ENCODE results near the gene SUGP1. TPM values are rescaled to one million over a fixed set of nuclear protein-coding genes. Genes with fewer than 3 reads are reported as not detected.
A peak's percentile ranks its signal among the peaks of the same experiment; 100 is the strongest.

Gene SUGP1, protein sequence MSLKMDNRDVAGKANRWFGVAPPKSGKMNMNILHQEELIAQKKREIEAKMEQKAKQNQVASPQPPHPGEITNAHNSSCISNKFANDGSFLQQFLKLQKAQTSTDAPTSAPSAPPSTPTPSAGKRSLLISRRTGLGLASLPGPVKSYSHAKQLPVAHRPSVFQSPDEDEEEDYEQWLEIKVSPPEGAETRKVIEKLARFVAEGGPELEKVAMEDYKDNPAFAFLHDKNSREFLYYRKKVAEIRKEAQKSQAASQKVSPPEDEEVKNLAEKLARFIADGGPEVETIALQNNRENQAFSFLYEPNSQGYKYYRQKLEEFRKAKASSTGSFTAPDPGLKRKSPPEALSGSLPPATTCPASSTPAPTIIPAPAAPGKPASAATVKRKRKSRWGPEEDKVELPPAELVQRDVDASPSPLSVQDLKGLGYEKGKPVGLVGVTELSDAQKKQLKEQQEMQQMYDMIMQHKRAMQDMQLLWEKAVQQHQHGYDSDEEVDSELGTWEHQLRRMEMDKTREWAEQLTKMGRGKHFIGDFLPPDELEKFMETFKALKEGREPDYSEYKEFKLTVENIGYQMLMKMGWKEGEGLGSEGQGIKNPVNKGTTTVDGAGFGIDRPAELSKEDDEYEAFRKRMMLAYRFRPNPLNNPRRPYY
- polyA plus RNA-seq (2013, experiment 1 of 2) = 34.6 TPM
- polyA plus RNA-seq (2013, experiment 2 of 2) = 35.8 TPM

DNA sequence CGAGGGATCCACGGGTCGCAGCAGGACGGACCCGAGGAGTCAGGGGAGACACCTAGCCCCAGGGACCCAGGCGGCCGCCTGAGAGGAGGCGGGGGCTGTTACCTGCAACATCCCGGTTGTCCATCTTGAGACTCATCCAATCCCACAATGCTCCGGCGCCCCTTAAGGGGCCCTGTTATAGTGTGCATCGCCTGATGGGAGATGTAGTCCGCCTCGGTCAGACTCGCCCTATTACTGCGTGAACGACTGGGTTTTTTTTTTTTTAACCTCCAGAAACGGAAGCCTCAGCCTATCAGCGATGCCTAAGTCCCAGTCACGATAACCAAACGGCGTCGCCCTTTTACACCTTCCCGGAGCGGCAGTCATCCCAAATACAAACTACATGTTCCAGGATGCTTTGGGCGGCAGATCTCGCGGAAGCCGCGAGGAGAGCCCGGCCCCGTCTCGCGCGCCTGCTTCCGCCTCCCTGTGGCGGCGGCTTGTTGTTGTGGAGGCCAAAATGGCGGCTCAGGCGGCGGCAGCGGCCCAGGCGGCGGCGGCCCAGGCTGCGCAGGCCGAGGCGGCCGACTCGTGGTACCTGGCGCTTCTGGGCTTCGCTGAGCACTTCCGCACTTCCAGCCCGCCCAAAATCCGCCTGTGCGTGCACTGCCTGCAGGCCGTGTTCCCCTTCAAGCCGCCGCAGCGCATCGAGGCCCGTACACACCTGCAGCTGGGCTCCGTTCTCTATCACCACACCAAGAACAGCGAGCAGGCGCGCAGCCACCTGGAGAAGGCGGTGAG is at the start of gene SUGP1, which contains the start of gene MAU2:
TSS of gene SUGP1 (minus strand) at position 149 of the 780 bp plus-strand sequence. CDS start at position 136, 13 bp downstream.
TSS of gene MAU2 (plus strand) at position 469 of the 780 bp plus-strand sequence. CDS start at position 500, 31 bp downstream.
- H3K36me3 ChIP-seq (ENCODE audit: insufficient read depth, low read length) = peaks cover 34% of the 10 kb centered on the region
- under 1% methylated on average over 67 of the region's 67 CpGs for WGBS

DNA sequence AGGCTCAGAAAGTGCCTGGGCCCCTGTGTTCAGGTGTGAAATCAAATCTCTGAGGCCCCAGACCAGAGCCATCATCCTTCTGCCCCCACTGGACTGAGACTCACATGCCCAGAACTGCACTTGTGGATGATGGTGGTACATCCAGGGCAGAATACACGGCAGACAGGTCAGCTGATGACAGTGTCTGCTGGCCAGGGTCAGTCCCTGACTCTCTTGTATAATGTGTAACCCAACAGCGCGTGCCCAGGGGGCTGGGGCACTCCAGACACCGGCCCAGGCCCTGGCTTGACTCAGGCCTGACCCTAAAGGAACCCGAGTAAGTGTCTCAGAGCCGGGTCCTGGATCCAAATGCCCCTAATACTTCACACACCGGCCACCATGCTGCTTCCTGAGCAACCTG is 47.8 kb upstream of the SUGP1 start:
- no peaks in the 10 kb centered on the region for H3K36me3 ChIP-seq (ENCODE audit: insufficient read depth, low read length)
- H3K27me3 ChIP-seq (ENCODE audit: insufficient read depth, low read length) = no peaks in the 10 kb centered on the region
- H3K9ac ChIP-seq (ENCODE audit: low read depth, low read length) = no peak overlapping the region
- no peak overlapping the region for H3K4me3 ChIP-seq (ENCODE audit: low read length)
- H3K4me1 ChIP-seq (ENCODE audit: insufficient read depth, low read length) = peaks cover 7% of the 10 kb centered on the region; the same call in 1 of the 2 replicates
- no peaks in the 10 kb centered on the region for H3K9me3 ChIP-seq (ENCODE audit: insufficient read depth, low read depth, low read length)
- WGBS = 95% methylated on average over 7 of the region's 7 CpGs
- H3K27ac ChIP-seq (ENCODE audit: low read depth, low read length) = no peak overlapping the region

More for the DNA sequence above, at the start of gene SUGP1, which contains the start of gene MAU2:
- Histone ChIP-seq H3K27me3 (ENCODE audit: insufficient read depth, low read length) (no peaks in the 10 kb centered on the region), H3K27ac (ENCODE audit: low read depth, low read length) (peak within 1 kb of the TSS; percentile 95), H3K9ac (ENCODE audit: low read depth, low read length) (peak within 1 kb of the TSS; percentile 97), H3K4me1 (ENCODE audit: insufficient read depth, low read length) (no peaks in the 10 kb centered on the region), H3K4me3 (ENCODE audit: low read length) (peak within 1 kb of the TSS; percentile 81), H3K9me3 (ENCODE audit: insufficient read depth, low read depth, low read length) (no peaks in the 10 kb centered on the region)

DNA sequence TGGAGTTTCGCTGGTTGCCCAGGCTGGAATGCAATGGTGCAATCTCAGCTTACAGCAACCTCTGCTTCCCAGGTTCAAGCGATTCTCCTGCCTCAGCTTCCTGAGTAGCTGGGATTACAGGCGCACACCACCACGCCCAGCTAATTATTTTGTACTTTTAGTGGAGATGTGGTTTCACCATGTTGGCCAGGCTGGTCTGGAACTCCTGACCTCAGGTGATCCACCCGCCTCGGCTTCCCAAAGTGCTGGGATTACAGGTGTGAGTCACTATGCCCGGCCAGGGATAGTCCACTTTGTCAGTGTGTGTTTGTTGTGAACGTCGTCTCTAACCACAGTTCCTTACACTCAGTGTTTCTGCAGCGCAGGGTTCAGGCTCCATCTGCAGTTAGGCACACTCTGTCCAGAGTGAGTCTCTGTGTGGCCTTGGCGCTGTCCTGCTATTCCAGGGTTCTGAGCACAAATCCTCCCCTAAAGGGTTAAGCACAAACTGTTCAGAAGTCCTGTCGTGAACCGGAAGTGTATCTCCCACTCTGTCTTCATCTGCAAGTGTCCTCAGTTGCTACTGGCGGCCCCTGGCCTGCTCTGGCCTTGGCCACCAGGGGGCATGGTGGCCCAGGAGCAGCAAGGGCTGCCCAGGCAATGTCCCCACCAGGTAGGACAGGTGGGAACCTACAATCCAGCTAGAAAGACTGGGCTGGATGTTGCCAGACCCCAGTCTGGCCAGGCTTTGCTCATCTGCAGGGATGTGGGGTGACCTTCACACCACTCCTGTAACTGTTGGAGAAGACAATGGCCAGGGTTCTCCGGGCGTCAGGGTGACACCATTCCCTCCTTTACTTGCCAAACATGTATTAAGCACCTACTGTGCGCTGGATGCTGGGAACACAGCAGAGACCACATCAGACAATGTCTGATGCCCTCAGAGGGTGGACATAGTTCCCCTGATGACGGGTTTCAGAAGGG is 46.4 kb upstream of the SUGP1 start:
- Histone ChIP-seq H3K36me3 (ENCODE audit: insufficient read depth, low read length) (no peaks in the 10 kb centered on the region), H3K9me3 (ENCODE audit: insufficient read depth, low read depth, low read length) (no peaks in the 10 kb centered on the region), H3K27ac (ENCODE audit: low read depth, low read length) (no peak overlapping the region), H3K9ac (ENCODE audit: low read depth, low read length) (no peak overlapping the region), H3K4me3 (ENCODE audit: low read length) (no peak overlapping the region), H3K4me1 (ENCODE audit: insufficient read depth, low read length) (peaks cover 7% of the 10 kb centered on the region; the same call in 1 of the 2 replicates), H3K27me3 (ENCODE audit: insufficient read depth, low read length) (no peaks in the 10 kb centered on the region)
- WGBS = 62% methylated on average over 18 of the region's 18 CpGs

DNA sequence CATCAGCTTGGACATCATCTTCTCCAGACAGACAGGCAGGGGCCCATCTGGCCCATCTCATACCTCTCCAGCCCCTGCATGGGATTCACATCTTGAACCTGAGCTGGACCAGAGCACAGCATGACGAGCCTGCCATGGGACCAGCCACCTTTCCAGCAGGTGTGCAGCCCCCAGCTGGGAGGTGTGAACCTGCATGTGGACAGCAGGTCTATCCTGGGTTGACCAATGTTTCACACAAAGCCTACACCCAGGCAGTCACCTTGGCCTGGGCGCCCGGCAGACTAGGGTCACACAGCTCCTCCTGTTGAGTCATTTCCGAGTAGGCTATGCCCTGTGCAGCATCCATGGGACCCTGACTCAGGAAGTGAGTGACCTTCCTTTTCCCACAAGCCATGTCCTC is 41.8 kb upstream of the SUGP1 start:
- no peak overlapping the region for H3K9ac ChIP-seq (ENCODE audit: low read depth, low read length)
- H3K27me3 ChIP-seq (ENCODE audit: insufficient read depth, low read length) = no peaks in the 10 kb centered on the region
- H3K9me3 ChIP-seq (ENCODE audit: insufficient read depth, low read depth, low read length) = no peaks in the 10 kb centered on the region
- H3K27ac ChIP-seq (ENCODE audit: low read depth, low read length) = no peak overlapping the region
- 96% methylated on average over 4 of the region's 4 CpGs for WGBS
- H3K4me3 ChIP-seq (ENCODE audit: low read length) = no peak overlapping the region
- H3K36me3 ChIP-seq (ENCODE audit: insufficient read depth, low read length) = 0 out of 2 replicates have a peak, but pooled peaks cover 5% of the 10 kb centered on the region
- peaks cover 7% of the 10 kb centered on the region; the same call in 1 of the 2 replicates for H3K4me1 ChIP-seq (ENCODE audit: insufficient read depth, low read length)

DNA sequence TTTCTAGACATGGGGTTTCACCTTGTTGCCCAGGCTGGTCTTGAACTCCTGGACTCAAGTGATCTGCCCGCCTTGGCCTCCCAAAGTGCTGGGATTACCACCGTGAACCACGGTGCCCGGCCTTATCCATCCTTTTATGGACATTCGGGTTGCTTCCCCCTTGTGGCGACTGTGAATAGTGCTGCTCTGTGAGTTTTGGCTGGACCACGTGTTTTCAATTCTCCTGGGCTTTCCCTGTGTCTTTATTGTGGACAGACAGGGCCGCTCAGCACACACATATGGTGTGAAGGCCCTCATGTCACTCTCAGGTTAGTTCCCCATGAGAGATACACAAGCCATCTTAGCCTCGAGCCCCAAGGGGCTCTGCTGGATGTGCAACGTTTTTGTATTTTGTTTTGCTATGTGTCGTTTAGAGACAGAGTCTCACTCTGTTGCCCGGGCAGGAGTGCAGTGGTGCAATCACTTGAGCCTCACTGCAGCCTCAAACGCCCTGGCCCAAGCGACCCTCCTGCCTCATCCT is 40.8 kb upstream of the SUGP1 start:
- H3K9me3 ChIP-seq (ENCODE audit: insufficient read depth, low read depth, low read length) = no peaks in the 10 kb centered on the region
- H3K4me3 ChIP-seq (ENCODE audit: low read length) = no peak overlapping the region
- no peak overlapping the region for H3K27ac ChIP-seq (ENCODE audit: low read depth, low read length)
- H3K36me3 ChIP-seq (ENCODE audit: insufficient read depth, low read length) = peaks cover 11% of the 10 kb centered on the region
- 47% methylated on average over 14 of the region's 14 CpGs for WGBS
- H3K27me3 ChIP-seq (ENCODE audit: insufficient read depth, low read length) = no peaks in the 10 kb centered on the region
- no peak overlapping the region for H3K9ac ChIP-seq (ENCODE audit: low read depth, low read length)
- peaks cover 4% of the 10 kb centered on the region; the same call in 1 of the 2 replicates for H3K4me1 ChIP-seq (ENCODE audit: insufficient read depth, low read length)

DNA sequence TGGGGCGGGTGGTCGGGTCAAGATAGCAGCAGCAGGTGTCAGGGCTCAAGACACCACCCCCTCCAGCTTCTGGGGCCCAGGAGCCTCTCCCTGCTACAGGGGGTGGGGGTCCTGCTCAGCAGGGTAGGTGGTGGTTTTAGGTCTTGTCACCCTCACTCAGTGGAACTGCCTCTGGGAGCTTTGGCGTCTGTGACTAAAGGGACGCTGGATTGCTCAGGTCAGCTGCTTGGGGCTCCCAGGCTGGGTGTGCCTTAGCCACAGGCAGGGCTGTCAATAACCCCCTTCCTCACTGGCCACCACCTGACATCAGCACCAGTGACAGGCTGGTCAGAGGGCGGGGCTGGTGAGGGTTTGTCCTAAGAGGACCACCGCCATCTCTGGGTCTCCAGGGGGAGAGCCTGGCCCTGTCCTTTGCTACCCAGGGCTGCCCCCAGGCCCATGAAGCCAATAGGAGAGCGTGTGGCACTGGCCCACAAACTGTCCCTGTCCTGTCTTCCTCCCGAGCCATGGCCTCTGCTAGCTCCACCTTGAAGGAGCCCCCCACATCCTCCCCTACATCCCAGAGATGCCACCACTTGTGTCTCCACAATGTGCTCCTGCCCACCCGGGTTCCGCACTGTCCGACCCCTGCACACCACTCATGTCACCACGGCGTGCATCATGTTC is 36.7 kb upstream of the SUGP1 start:
- WGBS = 91% methylated on average over 12 of the region's 13 CpGs
- peaks cover 52% of the 10 kb centered on the region for H3K36me3 ChIP-seq (ENCODE audit: insufficient read depth, low read length)

DNA sequence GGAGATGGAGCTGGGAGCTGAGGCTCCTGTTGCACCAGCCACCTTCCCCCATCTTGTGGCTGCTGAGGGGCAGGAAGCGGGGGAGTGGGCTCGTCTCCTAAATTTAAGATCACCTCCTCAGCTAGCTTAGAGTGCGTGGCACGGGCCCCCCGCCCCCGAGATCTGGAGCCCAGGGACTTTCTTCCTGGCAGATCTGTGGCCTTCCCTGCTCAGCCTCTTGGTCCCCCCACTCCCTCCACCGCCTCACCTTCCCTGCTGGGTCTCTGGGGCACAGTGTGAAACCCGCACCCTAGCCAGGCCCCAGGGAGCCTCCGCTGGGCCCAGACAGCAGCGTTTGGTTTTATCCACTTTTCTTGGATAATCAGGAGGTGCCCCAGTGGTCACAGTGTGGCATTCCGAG is 36.2 kb upstream of the SUGP1 start:
- no peaks in the 10 kb centered on the region for H3K9me3 ChIP-seq (ENCODE audit: insufficient read depth, low read depth, low read length)
- peaks cover 58% of the 10 kb centered on the region for H3K36me3 ChIP-seq (ENCODE audit: insufficient read depth, low read length)
- no peaks in the 10 kb centered on the region for H3K27me3 ChIP-seq (ENCODE audit: insufficient read depth, low read length)
- H3K27ac ChIP-seq (ENCODE audit: low read depth, low read length) = no peak overlapping the region
- H3K9ac ChIP-seq (ENCODE audit: low read depth, low read length) = no peak overlapping the region
- H3K4me3 ChIP-seq (ENCODE audit: low read length) = no peak overlapping the region
- no peaks in the 10 kb centered on the region for H3K4me1 ChIP-seq (ENCODE audit: insufficient read depth, low read length)
- WGBS = 97% methylated on average over 11 of the region's 11 CpGs

More for the DNA sequence above, 36.7 kb upstream of the SUGP1 start:
- Histone ChIP-seq H3K27me3 (ENCODE audit: insufficient read depth, low read length) (no peaks in the 10 kb centered on the region), H3K9ac (ENCODE audit: low read depth, low read length) (no peak overlapping the region), H3K4me3 (ENCODE audit: low read length) (no peak overlapping the region), H3K27ac (ENCODE audit: low read depth, low read length) (no peak overlapping the region), H3K4me1 (ENCODE audit: insufficient read depth, low read length) (no peaks in the 10 kb centered on the region), H3K9me3 (ENCODE audit: insufficient read depth, low read depth, low read length) (no peaks in the 10 kb centered on the region)

DNA sequence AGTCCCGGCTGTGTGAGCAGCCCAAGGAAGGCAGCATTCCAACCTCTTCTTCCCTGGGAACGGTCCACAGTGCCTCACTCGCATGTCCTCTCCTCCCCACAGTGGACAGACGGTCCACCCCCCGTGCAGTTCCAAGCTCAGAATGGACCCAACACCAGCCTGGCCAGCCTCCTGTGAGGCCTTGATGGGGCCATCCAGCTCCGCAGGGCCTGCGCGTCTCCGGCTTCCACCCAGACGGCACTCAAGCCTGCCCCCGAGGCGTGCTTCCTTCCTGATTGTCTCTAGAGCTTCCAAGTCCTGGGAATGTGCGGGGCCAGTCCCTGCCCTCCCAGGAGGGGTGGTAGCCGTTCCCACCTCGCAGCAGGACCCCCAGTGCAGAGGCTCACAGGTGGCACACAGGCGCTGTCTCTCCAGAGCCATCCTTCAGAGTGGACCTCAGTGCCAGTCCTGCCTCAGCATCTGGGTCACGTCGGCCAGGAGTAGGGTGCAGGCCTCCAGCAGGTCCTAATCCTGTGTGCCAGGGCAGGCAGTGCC is 35.4 kb upstream of the SUGP1 start:
- no peak overlapping the region for H3K27ac ChIP-seq (ENCODE audit: low read depth, low read length)
- no peak overlapping the region for H3K9ac ChIP-seq (ENCODE audit: low read depth, low read length)
- no peaks in the 10 kb centered on the region for H3K4me1 ChIP-seq (ENCODE audit: insufficient read depth, low read length)
- 94% methylated on average over 18 of the region's 18 CpGs for WGBS
- H3K36me3 ChIP-seq (ENCODE audit: insufficient read depth, low read length) = peaks cover 66% of the 10 kb centered on the region
- no peaks in the 10 kb centered on the region for H3K9me3 ChIP-seq (ENCODE audit: insufficient read depth, low read depth, low read length)
- H3K27me3 ChIP-seq (ENCODE audit: insufficient read depth, low read length) = no peaks in the 10 kb centered on the region
- H3K4me3 ChIP-seq (ENCODE audit: low read length) = no peak overlapping the region

DNA sequence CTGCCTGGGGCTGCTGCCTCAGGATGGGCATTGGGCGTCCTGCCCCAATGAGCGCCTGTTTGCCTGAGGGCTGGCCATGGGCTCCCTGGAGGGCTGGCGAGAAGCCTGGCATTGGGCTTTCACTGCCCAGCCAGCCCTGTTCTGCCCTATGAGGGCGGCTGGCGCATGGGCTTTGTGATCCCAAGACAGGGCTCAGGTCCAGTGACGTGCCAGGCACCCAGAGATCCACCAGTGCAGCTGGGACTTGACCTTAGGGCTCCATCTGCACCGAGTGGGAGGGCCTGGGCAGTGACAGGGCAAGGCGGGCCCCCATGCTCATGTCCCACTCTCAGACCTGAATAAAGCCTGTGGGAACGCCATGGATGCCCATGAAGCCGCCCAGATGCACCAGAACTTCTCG is 34.6 kb upstream of the SUGP1 start:
- Histone ChIP-seq H3K27ac (ENCODE audit: low read depth, low read length) (no peak overlapping the region), H3K9ac (ENCODE audit: low read depth, low read length) (no peak overlapping the region), H3K36me3 (ENCODE audit: insufficient read depth, low read length) (peaks cover 66% of the 10 kb centered on the region), H3K9me3 (ENCODE audit: insufficient read depth, low read depth, low read length) (no peaks in the 10 kb centered on the region), H3K27me3 (ENCODE audit: insufficient read depth, low read length) (no peaks in the 10 kb centered on the region), H3K4me1 (ENCODE audit: insufficient read depth, low read length) (no peaks in the 10 kb centered on the region), H3K4me3 (ENCODE audit: low read length) (no peak overlapping the region)
- 94% methylated on average over 11 of the region's 11 CpGs for WGBS
